ENCODE data around the gene MAPK8IP2.
"Not testable (repeated sequence)": the region's sequence is repeated elsewhere in the genome, so short reads cannot be mapped to it uniquely, and the experiment has no call there.

MAPK8IP2 gene

GRCh38 chr22:50612528-50613221 lies 12.1 kb downstream of the MAPK8IP2 start:
- no peak for DNase-seq (ENCODE audit: low spot score)

DNA sequence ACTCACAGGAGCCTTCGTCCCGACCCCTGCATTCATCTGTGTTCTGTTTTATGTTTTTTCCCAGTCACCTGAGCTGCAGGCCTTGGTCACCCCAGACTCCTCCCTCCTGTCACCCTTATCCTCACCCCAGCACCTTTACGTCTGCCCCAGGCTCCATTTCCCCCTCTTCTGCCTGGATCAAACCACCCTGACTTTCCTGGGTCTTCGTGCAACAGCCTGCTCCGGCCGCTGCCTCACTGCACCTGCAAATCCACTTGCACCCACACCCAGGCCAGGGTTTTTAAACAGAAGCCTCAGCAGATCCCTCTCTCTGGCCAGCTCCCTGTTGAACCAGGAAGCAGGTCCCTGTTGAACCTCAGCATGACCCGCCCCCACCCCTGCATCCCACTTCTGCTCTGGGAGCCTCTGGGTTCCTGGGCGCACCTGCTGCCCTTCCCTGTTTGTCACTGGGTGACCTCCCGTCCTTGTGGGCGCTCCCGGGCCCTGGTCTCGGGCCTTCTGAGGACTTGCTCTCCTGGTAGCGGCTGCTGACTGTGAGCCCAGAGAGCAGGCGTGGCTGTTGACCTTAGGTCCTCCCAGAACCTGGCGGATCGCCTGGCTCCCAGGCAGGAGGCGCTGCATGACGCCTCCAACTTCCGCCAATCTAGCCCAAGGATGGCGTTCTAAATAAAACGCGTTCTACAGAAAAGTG lies 12.8 kb downstream of the MAPK8IP2 start:
- DNase-seq (ENCODE audit: low spot score): no peak

- not testable (repeated sequence) for DNase-seq (ENCODE audit: low spot score)
These were observed 13.7 kb downstream of the MAPK8IP2 start for GRCh38 chr22:50614296-50614695.

GRCh38 chr22:50620593-50621355 lies 20.2 kb downstream of the MAPK8IP2 start:
- peak; percentile 75 for DNase-seq (ENCODE audit: low spot score)

GRCh38 chr22:50621356-50621880 lies 20.8 kb downstream of the MAPK8IP2 start:
- no peak for DNase-seq (ENCODE audit: low spot score)

DNA sequence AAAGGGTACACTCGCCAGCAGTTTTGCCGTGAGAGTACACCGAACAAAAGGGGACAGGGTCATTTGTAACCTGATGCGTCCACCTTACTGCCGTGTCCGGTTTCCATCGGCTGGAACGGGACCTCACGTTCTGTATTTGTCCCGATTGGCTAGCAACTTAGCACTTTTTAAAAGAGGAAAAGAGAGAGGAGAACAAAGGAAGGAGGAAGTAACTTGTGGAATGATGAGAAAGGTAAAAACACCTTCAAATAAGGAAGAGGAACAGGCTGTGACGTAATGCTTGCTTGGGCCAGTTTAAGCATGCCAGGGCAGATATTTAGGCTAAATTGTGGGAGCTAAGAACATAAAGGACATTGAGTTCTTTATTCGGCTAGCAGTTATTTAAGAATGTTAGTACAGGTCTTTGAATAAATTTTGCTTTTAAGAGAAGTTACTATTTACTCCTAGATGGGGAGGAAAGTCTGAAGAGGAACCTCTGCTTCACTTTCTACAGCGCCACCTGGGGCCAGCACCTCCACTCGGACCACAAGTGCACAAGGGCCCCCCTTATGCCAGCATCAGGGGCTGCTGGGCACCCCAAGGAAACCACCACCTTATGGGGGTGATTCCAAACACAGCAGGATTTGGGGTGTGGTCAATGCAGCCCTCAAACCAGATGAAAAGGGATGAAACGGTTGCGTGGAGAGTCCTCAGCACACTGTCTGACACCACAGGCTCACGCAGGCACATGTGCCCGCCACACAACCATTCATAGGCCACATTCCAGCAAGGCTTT lies 21.5 kb downstream of the MAPK8IP2 start:
- no peak for DNase-seq (ENCODE audit: low spot score)

GRCh38 chr22:50622723-50623327 lies 22.2 kb downstream of the MAPK8IP2 start:
- no peak for DNase-seq (ENCODE audit: low spot score)

DNA sequence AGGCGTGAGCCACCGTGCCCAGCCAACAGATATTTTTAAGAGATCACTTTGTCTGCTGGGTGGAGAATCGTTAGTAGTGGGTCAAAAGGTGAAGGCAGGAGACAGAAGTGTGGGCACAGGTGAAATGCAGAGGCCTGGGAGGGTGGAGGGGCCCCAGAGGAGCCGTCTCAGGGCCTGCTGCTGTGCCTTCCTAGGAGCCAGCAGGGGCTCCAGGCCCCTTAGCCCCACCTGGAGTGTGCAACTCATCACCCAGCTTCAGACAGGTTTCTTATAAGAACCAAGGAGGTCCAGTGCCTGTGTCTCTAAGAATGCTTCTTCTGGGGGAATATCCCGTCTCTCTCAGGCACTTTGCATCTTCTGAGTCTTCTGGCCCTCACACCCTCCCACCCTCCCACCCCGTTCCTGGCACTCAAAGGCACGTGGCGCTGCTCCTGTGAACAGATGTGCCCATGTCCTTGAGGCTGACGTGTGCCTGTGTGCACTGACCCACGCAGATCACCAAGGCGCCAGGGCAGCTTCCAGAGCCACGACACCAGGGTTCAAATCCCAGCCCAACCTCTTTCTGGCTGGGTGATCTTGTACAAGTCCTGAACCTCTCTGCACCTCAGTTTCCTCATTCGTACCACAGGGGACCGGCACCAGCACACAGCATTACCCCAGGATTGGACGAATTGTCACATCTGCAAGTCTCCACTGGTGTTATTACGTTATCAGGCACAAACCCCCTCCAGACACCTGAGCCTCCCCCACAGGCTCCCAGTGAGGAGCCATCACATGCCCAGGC lies 23.9 kb downstream of the MAPK8IP2 start:
- no peak for DNase-seq (ENCODE audit: low spot score)

DNA sequence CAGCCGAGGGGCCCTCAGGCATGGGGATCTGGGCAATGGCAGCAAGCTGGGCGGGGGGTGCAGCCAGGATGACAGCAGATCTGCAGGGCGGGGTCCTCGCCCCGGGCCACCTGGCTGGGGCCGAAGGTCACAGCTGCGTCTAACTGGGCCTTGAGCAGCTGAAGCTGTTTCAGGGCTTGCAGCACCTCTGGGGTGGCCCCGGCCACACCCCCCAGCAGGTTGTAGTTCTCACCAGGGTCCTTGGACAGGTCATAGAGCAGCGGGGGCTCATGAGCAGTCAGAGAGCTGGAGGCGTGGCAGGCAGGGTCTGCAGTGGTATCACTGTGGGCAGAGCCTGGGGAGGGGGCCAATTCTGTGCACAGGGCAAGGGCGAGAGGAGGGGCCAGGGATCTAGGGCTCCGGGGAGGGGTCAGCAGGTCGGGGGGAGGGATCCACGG lies 24.6 kb downstream of the MAPK8IP2 start:
- DNase-seq (ENCODE audit: low spot score): no peak

DNA sequence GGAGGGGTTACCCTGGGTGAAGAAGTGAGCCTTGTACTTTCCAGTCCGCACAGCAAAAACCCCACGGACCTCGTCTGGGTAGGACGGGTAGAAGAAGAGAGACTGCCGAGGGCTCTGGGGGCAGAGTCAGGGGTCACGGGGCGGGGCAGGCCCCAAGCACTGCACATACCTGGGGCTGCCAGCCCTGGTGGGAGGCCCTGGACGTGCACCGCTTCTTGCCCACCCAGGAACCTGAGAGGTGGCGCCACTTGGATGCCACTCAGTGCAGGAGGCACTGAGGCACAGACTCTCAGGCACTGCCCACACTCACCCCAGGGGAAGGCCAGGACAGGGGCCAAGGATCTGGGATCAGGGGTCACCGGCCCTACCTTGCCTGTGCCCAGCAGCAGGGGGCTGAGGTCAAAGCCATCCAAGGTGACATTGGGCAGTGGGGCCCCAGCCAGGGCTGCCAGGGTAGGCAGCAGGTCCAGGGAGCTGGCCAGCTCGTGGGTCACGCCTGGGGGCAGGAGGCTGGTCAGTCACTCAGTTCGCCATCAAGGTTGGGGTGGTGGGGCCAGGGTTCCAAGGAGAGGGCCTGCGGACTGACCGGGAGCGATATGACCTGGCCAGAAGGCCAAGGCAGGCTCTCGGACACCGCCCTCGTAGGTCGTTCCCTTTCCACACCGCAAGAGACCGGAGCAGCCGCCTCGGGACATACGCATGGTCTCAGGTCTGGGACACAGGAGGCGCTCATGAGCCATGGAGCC lies 25.1 kb downstream of the MAPK8IP2 start:
- no peak for DNase-seq (ENCODE audit: low spot score)

- no peak for DNase-seq (ENCODE audit: low spot score)
These were observed 25.8 kb downstream of the MAPK8IP2 start for GRCh38 chr22:50626314-50626849.

GRCh38 chr22:50626850-50627641 lies 26.5 kb downstream of the MAPK8IP2 start:
- DNase-seq (ENCODE audit: low spot score): no peak

DNA sequence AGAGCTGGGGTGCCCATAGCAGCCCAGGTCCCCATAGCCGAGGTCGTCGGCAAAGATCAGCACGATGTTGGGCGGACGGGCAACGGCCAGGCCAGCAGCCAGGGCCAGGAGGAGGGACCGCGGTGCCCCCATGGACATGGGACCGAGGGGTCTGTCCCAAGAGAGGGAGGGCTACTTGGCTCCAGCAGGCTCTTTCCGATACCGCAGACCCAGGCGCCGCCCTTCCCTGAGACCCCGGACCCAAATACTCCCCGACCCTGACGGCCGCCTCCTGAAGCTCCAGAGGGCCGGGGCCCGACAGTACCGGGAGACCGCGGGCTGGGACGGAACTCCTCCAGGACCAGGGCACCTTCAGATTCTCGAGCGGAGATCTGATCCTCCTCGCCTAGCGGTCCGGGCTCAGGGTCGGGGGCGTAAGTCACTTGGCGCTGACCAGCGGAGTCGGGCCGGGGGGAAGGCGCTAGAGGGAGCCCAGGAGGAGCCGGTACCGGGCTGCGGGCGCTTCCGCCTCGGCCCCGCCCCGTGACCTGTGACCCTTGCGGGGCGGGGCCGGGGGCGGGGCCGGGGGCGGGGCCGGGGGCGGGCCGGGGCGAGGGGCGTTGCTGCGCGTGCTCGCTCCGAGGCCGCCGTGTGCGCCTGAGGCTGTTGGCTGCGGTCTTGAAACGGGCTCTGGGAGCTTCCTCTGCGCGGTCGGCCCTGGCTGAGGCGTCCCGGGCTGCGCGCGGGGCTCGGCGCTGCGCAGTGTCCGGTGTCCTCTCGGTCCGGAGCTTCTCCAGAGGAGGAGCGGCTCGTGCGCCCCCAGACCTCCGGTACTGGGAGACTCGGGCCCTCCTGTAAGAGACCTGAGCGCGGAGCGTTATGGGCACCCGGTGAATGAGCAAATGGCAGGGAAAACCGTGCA lies 27.3 kb downstream of the MAPK8IP2 start, which contains the start of gene ARSA:
Gene ARSA (minus strand): TSS at position 511 of the 901 bp plus-strand sequence. CDS start 373 bp downstream, at position 138.
- peak; percentile 81 for DNase-seq (ENCODE audit: low spot score)

DNA sequence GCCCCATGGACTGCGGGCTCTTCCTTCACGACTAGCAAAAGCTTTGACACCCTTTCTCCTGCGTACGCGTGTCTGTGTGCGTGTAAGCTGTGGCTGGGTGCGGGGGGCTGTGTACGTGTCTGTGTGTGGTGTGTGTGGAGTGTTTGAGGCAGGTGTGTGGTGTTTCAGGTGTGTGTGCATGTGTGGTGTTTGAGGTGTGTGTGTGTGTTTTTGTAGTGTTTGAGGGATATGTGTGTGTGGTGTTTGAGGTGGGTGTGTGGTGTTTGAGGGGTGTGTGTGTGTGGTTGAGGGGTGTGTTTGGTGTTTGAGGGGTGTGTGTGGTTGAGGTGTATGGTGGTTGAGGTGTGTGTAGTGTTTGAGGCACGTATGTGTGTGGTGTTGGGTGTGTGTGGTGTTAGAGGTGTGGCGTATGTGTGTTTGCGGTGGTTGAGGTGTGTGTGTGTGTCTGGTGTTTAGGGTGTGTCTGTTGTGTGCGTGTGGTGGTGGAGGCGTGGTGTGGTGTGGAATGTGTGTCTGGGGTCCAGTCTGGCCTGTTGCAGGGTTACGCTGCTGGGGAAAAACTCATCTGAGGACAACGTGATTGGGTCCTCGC lies 28.0 kb downstream of the MAPK8IP2 start:
- no peak for DNase-seq (ENCODE audit: low spot score)

- DNase-seq (ENCODE audit: low spot score): no peak
These were observed 29.8 kb downstream of the MAPK8IP2 start for GRCh38 chr22:50630376-50630775.

DNA sequence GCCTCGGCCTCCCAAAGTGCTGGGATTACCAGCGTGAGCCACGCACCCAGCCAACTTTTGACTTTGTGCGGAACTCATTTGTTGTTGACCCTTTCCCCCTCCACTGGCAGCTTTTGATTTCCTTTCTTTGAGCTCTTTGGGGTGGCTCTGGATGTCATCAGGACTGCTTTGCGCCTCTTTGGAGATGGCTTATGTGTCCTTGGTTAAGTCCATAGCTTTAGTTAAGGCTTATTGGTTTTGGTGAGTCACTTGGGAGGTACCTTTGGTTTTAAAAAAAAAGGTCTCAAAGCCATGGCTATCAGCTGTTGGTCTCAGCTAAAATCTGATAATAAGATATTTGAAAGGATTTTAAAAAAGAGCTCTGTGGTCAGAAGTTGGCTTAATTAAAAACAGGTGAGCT lies 32.5 kb downstream of the MAPK8IP2 start:
- DNase-seq (ENCODE audit: low spot score): no peak

DNA sequence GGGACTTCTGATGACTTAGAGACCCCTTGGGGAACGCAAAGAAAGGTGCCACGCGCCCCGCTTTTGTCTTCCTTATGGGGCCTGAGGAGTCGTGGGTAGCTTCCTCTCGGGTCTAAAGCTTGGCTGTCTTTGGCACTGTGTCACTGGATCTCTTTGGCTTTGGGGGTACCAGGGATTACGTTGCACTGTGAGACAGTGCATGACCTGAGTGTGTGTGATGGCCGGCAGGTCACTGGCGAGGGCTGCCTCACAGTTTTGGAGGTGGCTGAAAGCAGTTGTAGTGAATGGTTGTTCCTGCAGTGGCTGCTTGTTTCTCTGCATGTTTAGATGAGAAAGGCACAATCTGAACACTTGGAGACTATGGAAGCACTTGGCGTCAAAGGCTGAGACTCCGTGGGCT lies 33.2 kb downstream of the MAPK8IP2 start:
- no peak for DNase-seq (ENCODE audit: low spot score)

Data from putamen (tissue), 1 donor.